ENCODE results near the gene GPR156.
A peak's percentile ranks its signal among the peaks of the same experiment; 100 is the strongest.
"Not testable (repeated sequence)": the region's sequence is repeated elsewhere in the genome, so short reads cannot be mapped to it uniquely, and the experiment has no call there.

Gene GPR156

DNA sequence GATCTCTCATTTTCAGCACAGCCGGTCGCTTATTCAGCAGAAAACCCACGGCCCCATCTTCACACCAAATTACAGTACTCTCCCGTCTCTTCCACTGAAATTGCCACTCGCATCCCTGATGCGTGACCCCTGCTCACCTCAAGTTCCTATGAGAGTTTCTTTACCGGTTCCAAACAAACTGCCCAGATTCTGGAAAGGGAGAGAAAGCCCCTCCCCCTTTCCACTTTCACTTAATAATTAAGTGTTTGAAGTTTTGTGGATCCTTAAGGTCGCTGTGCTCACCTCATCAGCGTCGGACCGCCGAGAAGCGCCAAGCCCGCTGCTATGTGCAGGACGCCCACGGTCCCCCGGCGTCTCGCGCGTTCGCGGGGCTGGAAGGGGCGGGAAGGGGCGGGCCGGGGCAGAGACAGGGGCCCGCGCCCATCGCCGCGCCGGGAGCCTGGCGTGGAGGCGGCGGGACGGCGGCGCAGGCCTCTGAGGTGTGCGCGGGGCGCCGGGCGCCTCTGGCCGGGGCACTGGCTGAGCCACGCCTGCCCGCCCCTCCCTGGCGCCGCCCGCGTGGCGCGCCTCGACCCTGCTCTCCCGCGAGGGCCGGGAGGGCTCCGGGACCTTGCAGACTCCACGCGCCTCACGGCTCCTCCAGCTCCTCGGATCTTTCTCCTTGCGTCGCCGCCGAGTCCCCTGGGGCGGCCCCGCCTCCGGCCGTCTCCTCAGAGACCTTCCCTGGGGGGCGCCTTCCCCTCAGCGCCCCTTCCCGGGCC, at the start of gene GPR156:
TSS of gene GPR156 (minus strand) at position 476 of the 761 bp plus-strand sequence. CDS start 41,124 bp downstream, outside the sequence.
- DNase-seq, result no peak
- H3K36me3 Mint-ChIP-seq (ENCODE audit: low read depth), result no peaks in the 10 kb centered on the region
- H3K9me3 Mint-ChIP-seq, result no peaks in the 10 kb centered on the region
- no peaks in the 10 kb centered on the region for H3K4me1 Mint-ChIP-seq (ENCODE audit: low read depth)
- peak within 1 kb of the TSS; percentile 32 for H3K4me3 Mint-ChIP-seq
- no peak within 1 kb of the TSS for H3K27ac Mint-ChIP-seq
- H3K27me3 Mint-ChIP-seq, result peaks cover 75% of the 10 kb centered on the region

GRCh38 chr3:120332646-120333045, 47.6 kb upstream of the GPR156 start:
- Mint-ChIP-seq H3K4me3 (no peak overlapping the region), H3K9me3 (no peaks in the 10 kb centered on the region), H3K27me3 (no peaks in the 10 kb centered on the region), H3K36me3 (ENCODE audit: low read depth) (peaks cover 80% of the 10 kb centered on the region), H3K27ac (no peak overlapping the region), H3K4me1 (ENCODE audit: low read depth) (peaks cover 16% of the 10 kb centered on the region)
- DNase-seq, result no peak

GRCh38 chr3:120331076-120331475, 46.1 kb upstream of the GPR156 start:
- Mint-ChIP-seq H3K4me3 (no peak overlapping the region), H3K27me3 (no peaks in the 10 kb centered on the region), H3K4me1 (ENCODE audit: low read depth) (peaks cover 2% of the 10 kb centered on the region), H3K36me3 (ENCODE audit: low read depth) (peaks cover 84% of the 10 kb centered on the region), H3K27ac (peak overlapping the region; percentile 6), H3K9me3 (no peaks in the 10 kb centered on the region)
- no peak for DNase-seq

- Mint-ChIP-seq H3K27me3 (no peaks in the 10 kb centered on the region), H3K9me3 (no peaks in the 10 kb centered on the region), H3K4me3 (no peak overlapping the region), H3K27ac (no peak overlapping the region), H3K4me1 (ENCODE audit: low read depth) (peaks cover 14% of the 10 kb centered on the region), H3K36me3 (ENCODE audit: low read depth) (peaks cover 82% of the 10 kb centered on the region)
- no peak for DNase-seq
These were observed 41.8 kb upstream of the GPR156 start for GRCh38 chr3:120326784-120327183.

DNA sequence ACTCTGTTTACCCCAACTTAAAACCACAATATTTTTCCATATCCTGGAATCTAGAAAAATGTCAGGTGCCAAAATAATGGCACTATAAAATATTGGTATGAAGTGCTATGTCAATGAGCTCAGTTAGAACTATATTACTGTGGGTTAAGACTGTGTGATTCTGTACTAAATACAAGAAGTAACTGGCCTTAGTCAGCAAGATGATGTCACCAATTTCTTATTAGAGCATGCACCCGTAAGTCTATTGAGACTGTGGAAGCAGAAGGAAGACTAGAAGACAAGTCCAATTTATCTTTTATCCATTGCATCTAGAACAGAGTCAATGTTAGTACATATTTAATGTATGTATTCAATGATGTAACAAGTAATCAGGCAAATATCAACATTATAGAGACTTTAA, 39.2 kb upstream of the GPR156 start:
- no peak for DNase-seq
- Mint-ChIP-seq H3K36me3 (ENCODE audit: low read depth) (peaks cover 83% of the 10 kb centered on the region), H3K27me3 (no peaks in the 10 kb centered on the region), H3K4me1 (ENCODE audit: low read depth) (peaks cover 14% of the 10 kb centered on the region), H3K9me3 (peaks cover 5% of the 10 kb centered on the region), H3K27ac (no peak overlapping the region), H3K4me3 (no peak overlapping the region)

DNA sequence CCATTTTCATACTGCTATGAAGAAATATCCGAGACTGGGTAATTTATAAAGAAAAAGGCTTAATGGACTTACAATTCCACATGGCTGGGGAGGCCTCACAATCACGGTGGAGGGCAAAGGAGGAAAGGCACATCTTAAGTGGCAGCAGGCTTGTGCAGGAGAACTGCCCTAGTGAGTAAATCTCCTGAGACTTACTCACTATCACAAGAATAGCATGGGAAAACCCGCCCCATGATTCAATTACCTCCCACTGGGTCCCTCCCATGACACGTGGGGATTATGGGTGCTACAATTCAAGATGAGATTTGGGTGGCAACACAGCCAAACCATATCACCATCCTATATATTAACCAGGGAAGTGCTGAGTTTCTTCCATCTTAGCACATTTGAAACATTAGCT, 38.7 kb upstream of the GPR156 start:
- H3K27me3 Mint-ChIP-seq, DNase-seq, H3K9me3 Mint-ChIP-seq, H3K4me3 Mint-ChIP-seq: not testable (repeated sequence)
- H3K4me1 Mint-ChIP-seq (ENCODE audit: low read depth), result peaks cover 14% of the 10 kb centered on the region
- peaks cover 84% of the 10 kb centered on the region for H3K36me3 Mint-ChIP-seq (ENCODE audit: low read depth)
- H3K27ac Mint-ChIP-seq, result peak overlapping the region; percentile 61

GRCh38 chr3:120311863-120312794, 27.1 kb upstream of the GPR156 start:
- peaks cover 7% of the 10 kb centered on the region for H3K4me1 Mint-ChIP-seq (ENCODE audit: low read depth)
- H3K9me3 Mint-ChIP-seq, result peaks cover 15% of the 10 kb centered on the region
- no peak for DNase-seq
- H3K27me3 Mint-ChIP-seq, result no peaks in the 10 kb centered on the region
- no peak overlapping the region for H3K4me3 Mint-ChIP-seq
- no peak overlapping the region for H3K27ac Mint-ChIP-seq
- H3K36me3 Mint-ChIP-seq (ENCODE audit: low read depth), result peaks cover 45% of the 10 kb centered on the region

GRCh38 chr3:120306519-120307455, 21.8 kb upstream of the GPR156 start:
- H3K27me3 Mint-ChIP-seq, result no peaks in the 10 kb centered on the region
- no peak overlapping the region for H3K4me3 Mint-ChIP-seq
- no peaks in the 10 kb centered on the region for H3K9me3 Mint-ChIP-seq
- no peak for DNase-seq
- H3K27ac Mint-ChIP-seq, result no peak overlapping the region
- no peaks in the 10 kb centered on the region for H3K4me1 Mint-ChIP-seq (ENCODE audit: low read depth)
- no peaks in the 10 kb centered on the region for H3K36me3 Mint-ChIP-seq (ENCODE audit: low read depth)

DNA sequence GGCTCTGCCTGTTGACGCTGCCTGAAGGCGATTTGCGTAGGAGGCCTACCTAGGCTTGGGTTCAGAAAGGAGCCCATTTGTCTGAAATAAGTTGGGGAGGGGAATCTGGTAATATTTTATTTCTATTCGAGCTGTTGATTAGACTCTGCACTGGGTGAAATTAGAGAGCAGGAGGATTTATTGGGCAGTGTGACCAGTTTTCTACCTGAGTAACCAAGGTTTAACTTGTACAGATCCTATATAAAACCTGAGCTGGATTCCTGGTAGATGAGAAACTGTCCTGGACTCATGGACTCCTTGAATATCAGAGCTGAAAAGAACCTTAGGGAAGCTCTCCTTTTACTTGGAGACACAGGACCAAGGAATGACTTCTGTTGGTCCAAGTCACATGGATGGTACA, 19.6 kb upstream of the GPR156 start:
- no peaks in the 10 kb centered on the region for H3K36me3 Mint-ChIP-seq (ENCODE audit: low read depth)

GRCh38 chr3:120302361-120302760, 17.3 kb upstream of the GPR156 start:
- Mint-ChIP-seq H3K4me1 (ENCODE audit: low read depth) (no peaks in the 10 kb centered on the region), H3K36me3 (ENCODE audit: low read depth) (no peaks in the 10 kb centered on the region), H3K9me3 (no peaks in the 10 kb centered on the region), H3K4me3 (no peak overlapping the region), H3K27me3 (no peaks in the 10 kb centered on the region), H3K27ac (no peak overlapping the region)
- no peak for DNase-seq

More for the DNA sequence above, 19.6 kb upstream of the GPR156 start:
- Mint-ChIP-seq H3K27me3 (no peaks in the 10 kb centered on the region), H3K4me1 (ENCODE audit: low read depth) (no peaks in the 10 kb centered on the region), H3K9me3 (no peaks in the 10 kb centered on the region), H3K27ac (no peak overlapping the region), H3K4me3 (no peak overlapping the region)
- DNase-seq, result no peak

GRCh38 chr3:120300971-120301370, 15.9 kb upstream of the GPR156 start:
- Mint-ChIP-seq H3K36me3 (ENCODE audit: low read depth) (no peaks in the 10 kb centered on the region), H3K9me3 (no peaks in the 10 kb centered on the region), H3K4me1 (ENCODE audit: low read depth) (no peaks in the 10 kb centered on the region), H3K4me3 (no peak overlapping the region), H3K27me3 (no peaks in the 10 kb centered on the region), H3K27ac (no peak overlapping the region)
- DNase-seq, result no peak

DNA sequence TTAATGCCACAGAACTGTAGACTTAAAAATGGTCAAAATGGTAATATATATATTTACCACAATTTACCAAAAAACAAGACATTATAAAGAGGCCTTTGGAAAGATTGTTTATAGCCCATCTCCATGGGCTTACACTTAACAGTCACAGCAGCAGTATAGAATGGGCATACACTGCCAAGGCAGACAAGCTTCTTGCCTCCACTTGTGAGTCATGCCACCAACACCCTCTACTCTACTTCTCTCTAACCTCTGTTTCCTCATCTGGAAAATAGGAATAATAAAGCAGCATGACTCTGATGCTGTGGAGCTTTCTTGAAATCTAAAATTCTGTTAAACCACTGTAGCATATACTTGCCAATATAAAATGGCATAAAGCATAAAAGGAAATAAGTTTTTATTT, 14.4 kb upstream of the GPR156 start:
- Mint-ChIP-seq H3K4me3 (no peak overlapping the region), H3K36me3 (ENCODE audit: low read depth) (no peaks in the 10 kb centered on the region), H3K27me3 (peaks cover 2% of the 10 kb centered on the region), H3K4me1 (ENCODE audit: low read depth) (no peaks in the 10 kb centered on the region), H3K27ac (no peak overlapping the region), H3K9me3 (peaks cover 2% of the 10 kb centered on the region)
- DNase-seq, result no peak

DNA sequence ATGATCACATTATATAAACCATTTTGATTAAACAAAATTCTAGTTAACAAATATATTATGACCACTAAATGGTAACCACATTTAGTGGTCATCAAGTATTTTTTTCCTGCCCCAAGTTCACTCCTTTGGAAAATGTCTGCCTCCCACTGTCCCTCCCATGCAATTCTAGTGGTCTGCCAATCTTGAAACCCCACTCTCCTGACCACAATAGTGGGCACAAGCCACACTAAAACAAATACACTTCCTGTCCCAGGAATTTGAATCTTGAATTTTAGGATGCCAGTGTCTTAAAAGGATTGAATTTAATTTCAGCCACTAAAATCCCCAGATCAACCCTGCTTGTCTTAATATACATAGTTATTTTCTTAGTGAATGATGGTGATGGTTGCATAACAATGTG, 14.0 kb upstream of the GPR156 start:
- Mint-ChIP-seq H3K27ac (no peak overlapping the region), H3K4me3 (no peak overlapping the region), H3K9me3 (peaks cover 4% of the 10 kb centered on the region), H3K36me3 (ENCODE audit: low read depth) (no peaks in the 10 kb centered on the region), H3K4me1 (ENCODE audit: low read depth) (no peaks in the 10 kb centered on the region), H3K27me3 (peaks cover 6% of the 10 kb centered on the region)
- DNase-seq, result no peak

GRCh38 chr3:120291552-120291951, 6.5 kb upstream of the GPR156 start:
- DNase-seq; H3K27ac Mint-ChIP-seq; H3K36me3 Mint-ChIP-seq (ENCODE audit: low read depth); H3K4me1 Mint-ChIP-seq (ENCODE audit: low read depth); H3K4me3 Mint-ChIP-seq: not testable (repeated sequence)
- H3K27me3 Mint-ChIP-seq, result peaks cover 43% of the 10 kb centered on the region
- peaks cover 20% of the 10 kb centered on the region for H3K9me3 Mint-ChIP-seq
